Liver (tissue), 9 donors: Measurements from ENCODE around the gene MALRD1. TPM values are rescaled to one million over a fixed set of nuclear protein-coding genes. Genes with fewer than 3 reads are reported as not detected.

Source experiments
- DNase-seq: peaks from one replicate; pipeline ENCODE4 v3.0.0-alpha.2; 2017; ENCODE audit warnings: low spot score
- H3K27ac ChIP-seq, 2 donors: one replicate each; pipeline ENCODE4 v1.7.0; 2013; ENCODE audit warnings: inconsistent platforms in 2 of 2, low read length in 2 of 2, control low read depth in 1 of 2, low read depth in 1 of 2, mild to moderate bottlenecking in 1 of 2
- H3K27me3 ChIP-seq, 4 donors: one replicate each; pipeline versions ENCODE4 v1.6.1 to v1.7.0; 2013; ENCODE audit warnings: low read length in 3 of 4, inconsistent platforms in 1 of 4, mild to moderate bottlenecking in 1 of 4, moderate library complexity in 1 of 4; ENCODE audit not compliant: control insufficient read depth in 4 of 4, insufficient read depth in 4 of 4
- H3K36me3 ChIP-seq, 4 donors: one replicate each; pipeline versions ENCODE4 v1.6.1 to v1.7.0; 2013; ENCODE audit warnings: low read length in 3 of 4, mild to moderate bottlenecking in 3 of 4, low read depth in 1 of 4, moderate library complexity in 1 of 4; ENCODE audit not compliant: control insufficient read depth in 4 of 4, insufficient read depth in 3 of 4
- H3K4me1 ChIP-seq, 4 donors: one replicate each; pipeline versions ENCODE4 v1.6.1 to v1.7.0; 2013; ENCODE audit warnings: low read length in 3 of 4, mild to moderate bottlenecking in 3 of 4, moderate library complexity in 1 of 4; ENCODE audit not compliant: control insufficient read depth in 4 of 4, insufficient read depth in 4 of 4
- H3K4me3 ChIP-seq, 3 donors: one replicate each; pipeline versions ENCODE4 v1.6.1 to v1.7.0; 2013; ENCODE audit warnings: low read length in 3 of 3, control low read depth in 1 of 3, low read depth in 1 of 3, mild to moderate bottlenecking in 1 of 3
- H3K9ac ChIP-seq, 2 donors: one replicate each; pipeline ENCODE4 v1.7.0; 2013; ENCODE audit warnings: low read length in 2 of 2, mild to moderate bottlenecking in 2 of 2, moderate library complexity in 2 of 2, control low read depth in 1 of 2, low read depth in 1 of 2
- H3K9me3 ChIP-seq, 4 donors: one replicate each; pipeline versions ENCODE4 v1.6.1 to v1.7.0; 2013; ENCODE audit warnings: low read length in 3 of 4; ENCODE audit not compliant: control insufficient read depth in 4 of 4
- CTCF ChIP-seq: fragments of 150-350 bp; IDR thresholded peaks from 2 replicates; pipeline ENCODE4 v1.5.1; 2017; ENCODE audit warnings: improper control_type of control experiment, low read depth, low read length; ENCODE audit not compliant: missing input control
- EGR1 ChIP-seq, 2 donors: IDR thresholded peaks; 2 replicates each; pipeline ENCODE4 v1.6.1; 2016 to 2018; ENCODE audit warnings: antibody characterized with exemption in 2 of 2, low read depth in 2 of 2
- FOXA1 ChIP-seq: IDR thresholded peaks from 2 replicates; pipeline ENCODE4 v1.6.1; 2016; ENCODE audit warnings: antibody characterized with exemption
- FOXA2 ChIP-seq: IDR thresholded peaks from 2 replicates; pipeline ENCODE4 v1.6.1; 2016; ENCODE audit warnings: antibody characterized with exemption
- GABPA ChIP-seq, 2 donors: IDR thresholded peaks in 1 of 2; conservative IDR thresholded peaks in 1 of 2; 2 replicates each; pipeline ENCODE4 v1.6.1; 2016; ENCODE audit warnings: antibody characterized with exemption in 2 of 2, mild to moderate bottlenecking in 1 of 2, moderate library complexity in 1 of 2
- HNF4A ChIP-seq, 2 donors: conservative IDR thresholded peaks; 2 replicates each; pipeline ENCODE4 v1.6.1; 2016; ENCODE audit warnings: antibody characterized with exemption in 2 of 2, mild to moderate bottlenecking in 2 of 2
- HNF4G ChIP-seq: IDR thresholded peaks from 2 replicates; pipeline ENCODE4 v1.6.1; 2016; ENCODE audit warnings: antibody characterized with exemption
- JUND ChIP-seq, 2 donors: IDR thresholded peaks; 2 replicates each; pipeline ENCODE4 v1.6.1; 2016; ENCODE audit warnings: antibody characterized with exemption in 2 of 2
- MAX ChIP-seq: IDR thresholded peaks from 2 replicates; pipeline ENCODE4 v1.6.1; 2016; ENCODE audit warnings: antibody characterized with exemption
- NR2F2 ChIP-seq: IDR thresholded peaks from 2 replicates; pipeline ENCODE4 v1.6.1; 2016; ENCODE audit warnings: antibody characterized with exemption
- RAD21 ChIP-seq, 2 donors: IDR thresholded peaks; 2 replicates each; pipeline ENCODE4 v1.6.1; 2016; ENCODE audit warnings: antibody characterized with exemption in 2 of 2, mild to moderate bottlenecking in 2 of 2
- REST ChIP-seq: IDR thresholded peaks from 2 replicates; pipeline ENCODE4 v1.6.1; 2016; ENCODE audit warnings: antibody characterized with exemption, mild to moderate bottlenecking
- RXRA ChIP-seq, 2 donors: IDR thresholded peaks; 2 replicates each; pipeline ENCODE4 v1.6.1; 2017 to 2018; ENCODE audit warnings: antibody characterized with exemption in 2 of 2, mild to moderate bottlenecking in 1 of 2
- SP1 ChIP-seq: IDR thresholded peaks from 2 replicates; pipeline ENCODE4 v1.6.1; 2018; ENCODE audit warnings: antibody characterized with exemption, mild to moderate bottlenecking
- TAF1 ChIP-seq: conservative IDR thresholded peaks from 2 replicates; pipeline ENCODE4 v1.6.1; 2016; ENCODE audit warnings: antibody characterized with exemption, mild to moderate bottlenecking
- YY1 ChIP-seq: IDR thresholded peaks from 2 replicates; pipeline ENCODE4 v1.6.1; 2016; ENCODE audit warnings: antibody characterized with exemption, mild to moderate bottlenecking
- WGBS: extraction: QIAGEN DNeasy Blood & Tissue Kit; methylation state at CpG from one replicate; pipeline ENCODE4 v1.1.7; 2013; 5-methylcytosine and 5-hydroxymethylcytosine counted together
- polyA plus RNA-seq, 2 donors: library from polyadenylated mRNA; stranded (reverse) in 1 of 2; unstranded in 1 of 2; fragments of 200-250 nt in 1 of 2; fragments of >200 nt in 1 of 2; fragmentation: Nextera tagmentation in 1 of 2; extraction: Ambion mirVana in 1 of 2; gene quantifications; one replicate each; pipeline versions ENCODE4 v1.2.1 to v1.2.3, GENCODE V29; 2013 to 2015
- total RNA-seq, 2 donors: library from RNA; depleted of rRNA; stranded (reverse); fragments of >200 nt; gene quantifications; one replicate each; pipeline ENCODE4 v1.2.3, GENCODE V29; 2014
- TF ChIP-seq, protein P1 (sequence below): IDR thresholded peaks from 2 replicates; pipeline ENCODE4 v1.6.1; 2016; ENCODE audit warnings: antibody characterized with exemption
- TF ChIP-seq, protein P2 (sequence below): IDR thresholded peaks from 2 replicates; pipeline ENCODE4 v1.6.1; 2016; ENCODE audit warnings: antibody characterized with exemption
- donor health status: healthy.
- donor health status: healthy.
- donor health status: healthy.
- donor health status: healthy.
- donor health status: healthy.

MALRD1 gene
- total and polyA plus RNA-seq, 4 donors = 0.37 to 0.59 TPM; not detected in 2

- Histone ChIP-seq H3K9me3 (no peaks in the 10 kb centered on the region), H3K27ac (no peak overlapping the region), H3K9ac (no peak overlapping the region), H3K36me3 (no peaks in the 10 kb centered on the region), H3K4me3 (no peak overlapping the region), H3K27me3 (no peaks in the 10 kb centered on the region), H3K4me1 (no peaks in the 10 kb centered on the region)
- 82% methylated on average over 3 of the region's 3 CpGs for WGBS
- TF ChIP-seq MAX (no peak), REST (no peak), SP1 (no peak)
- no peak for DNase-seq
Observed at GRCh38 chr10:19683356-19683755, 634.8 kb downstream of the MALRD1 start.

DNA sequence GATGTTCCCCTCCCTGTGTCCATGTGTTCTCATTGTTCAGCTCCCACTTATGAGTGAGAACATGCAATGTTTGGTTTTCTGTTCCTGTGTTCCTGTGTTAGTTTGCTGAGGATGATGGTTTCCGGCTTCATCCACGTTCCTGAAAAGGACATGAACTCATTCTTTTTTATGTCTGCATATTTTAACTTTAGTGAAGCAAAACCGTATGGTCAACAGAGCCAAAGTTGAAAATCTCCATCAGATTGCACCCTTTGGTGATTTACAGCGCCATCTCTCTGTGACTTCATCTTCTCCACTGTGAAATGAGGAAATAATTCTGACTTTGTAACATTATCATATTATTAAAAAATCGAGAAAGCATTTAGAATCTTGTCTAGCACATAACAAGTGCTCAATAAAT is 635.4 kb downstream of the MALRD1 start:
- no peaks in the 10 kb centered on the region for H3K36me3 ChIP-seq
- no peaks in the 10 kb centered on the region for H3K4me1 ChIP-seq
- H3K4me3 ChIP-seq = no peak overlapping the region
- TF ChIP-seq SP1 (no peak), RAD21 (IDR thresholded peaks at IDR 0.05) (peak; percentile 31 to 59), CTCF (peak; percentile 4), RXRA (IDR thresholded peaks at IDR 0.05) (no peak), EGR1 (IDR thresholded peaks at IDR 0.05; ENCODE audit: low read depth in 2 of 2) (no peak), TAF1 (no peak), REST (no peak), NR2F2 (no peak), GABPA (IDR thresholded peaks at IDR 0.05 in 1 of 2, conservative IDR thresholded peaks at IDR 0.05 in 1 of 2) (no peak), HNF4G (no peak), FOXA2 (no peak), JUND (IDR thresholded peaks at IDR 0.05) (no peak), FOXA1 (no peak), HNF4A (conservative IDR thresholded peaks at IDR 0.05) (no peak), MAX (no peak), YY1 (no peak)
- TF ChIP-seq, protein P1, sequence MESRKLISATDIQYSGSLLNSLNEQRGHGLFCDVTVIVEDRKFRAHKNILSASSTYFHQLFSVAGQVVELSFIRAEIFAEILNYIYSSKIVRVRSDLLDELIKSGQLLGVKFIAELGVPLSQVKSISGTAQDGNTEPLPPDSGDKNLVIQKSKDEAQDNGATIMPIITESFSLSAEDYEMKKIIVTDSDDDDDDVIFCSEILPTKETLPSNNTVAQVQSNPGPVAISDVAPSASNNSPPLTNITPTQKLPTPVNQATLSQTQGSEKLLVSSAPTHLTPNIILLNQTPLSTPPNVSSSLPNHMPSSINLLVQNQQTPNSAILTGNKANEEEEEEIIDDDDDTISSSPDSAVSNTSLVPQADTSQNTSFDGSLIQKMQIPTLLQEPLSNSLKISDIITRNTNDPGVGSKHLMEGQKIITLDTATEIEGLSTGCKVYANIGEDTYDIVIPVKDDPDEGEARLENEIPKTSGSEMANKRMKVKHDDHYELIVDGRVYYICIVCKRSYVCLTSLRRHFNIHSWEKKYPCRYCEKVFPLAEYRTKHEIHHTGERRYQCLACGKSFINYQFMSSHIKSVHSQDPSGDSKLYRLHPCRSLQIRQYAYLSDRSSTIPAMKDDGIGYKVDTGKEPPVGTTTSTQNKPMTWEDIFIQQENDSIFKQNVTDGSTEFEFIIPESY = no peak
- TF ChIP-seq, protein P2, sequence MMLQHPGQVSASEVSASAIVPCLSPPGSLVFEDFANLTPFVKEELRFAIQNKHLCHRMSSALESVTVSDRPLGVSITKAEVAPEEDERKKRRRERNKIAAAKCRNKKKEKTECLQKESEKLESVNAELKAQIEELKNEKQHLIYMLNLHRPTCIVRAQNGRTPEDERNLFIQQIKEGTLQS = no peak
- H3K9ac ChIP-seq = no peak overlapping the region
- no peak for DNase-seq
- WGBS = 50% methylated on average over 5 of the region's 5 CpGs
- no peaks in the 10 kb centered on the region for H3K9me3 ChIP-seq
- H3K27ac ChIP-seq = no peak overlapping the region
- no peaks in the 10 kb centered on the region for H3K27me3 ChIP-seq
